Fibroblast of lung (primary cell): ENCODE data around the gene MRPS6. TPM values are rescaled to one million over a fixed set of nuclear protein-coding genes. Genes with fewer than 3 reads are reported as not detected.

Source experiments
- DNase-seq, 2 donors: peaks; one replicate each; pipeline versions ENCODE4 v3.0.0 to v3.0.0-alpha.2; 2010; ENCODE audit warnings: low read depth in 2 of 2
- H2AFZ ChIP-seq: 2 replicates; pipeline ENCODE4 v1.5.1; 2012; ENCODE audit warnings: low read length, control low read depth, inconsistent platforms
- H3K27ac ChIP-seq: 2 replicates; pipeline ENCODE4 v1.5.1; 2011; ENCODE audit warnings: low read length, control low read depth; ENCODE audit not compliant: insufficient read depth
- H3K27me3 ChIP-seq: 2 replicates; pipeline ENCODE4 v1.5.1; 2011; ENCODE audit warnings: mild to moderate bottlenecking, low read length; ENCODE audit not compliant: control insufficient read depth, insufficient read depth
- H3K36me3 ChIP-seq: 2 replicates; pipeline ENCODE4 v1.5.1; 2011; ENCODE audit warnings: low read length; ENCODE audit not compliant: control insufficient read depth, insufficient read depth
- H3K4me1 ChIP-seq: 2 replicates; pipeline ENCODE4 v1.5.1; 2011; ENCODE audit warnings: low read length; ENCODE audit not compliant: control insufficient read depth, insufficient read depth; ENCODE audit errors: extremely low read depth
- H3K4me2 ChIP-seq: 2 replicates; pipeline ENCODE4 v1.5.1; 2011; ENCODE audit warnings: low read length, control low read depth; ENCODE audit not compliant: insufficient read depth; ENCODE audit errors: extremely low read depth
- H3K4me3 ChIP-seq, 4 experiments: fragments of 200-600 bp in 1 of 4; sonication (generic) in 1 of 4; replicated peaks in 1 of 4; 2 replicates each; pipeline ENCODE4 v1.5.1; 2011 to 2016; ENCODE audit warnings: low read length in 4 of 4, low read depth in 3 of 4, mild to moderate bottlenecking in 3 of 4, control low read depth in 2 of 4, inconsistent platforms in 1 of 4, mixed read lengths in 1 of 4; ENCODE audit not compliant: insufficient read depth in 1 of 4; ENCODE audit errors: control extremely low read depth in 1 of 4
- H3K79me2 ChIP-seq: 2 replicates; pipeline ENCODE4 v1.5.1; 2012; ENCODE audit warnings: mild to moderate bottlenecking, low read length, inconsistent platforms; ENCODE audit not compliant: control insufficient read depth, insufficient read depth
- H3K9ac ChIP-seq: 2 replicates; pipeline ENCODE4 v1.5.1; 2011; ENCODE audit warnings: mild to moderate bottlenecking, low read length, control low read depth; ENCODE audit not compliant: insufficient read depth
- H3K9me3 ChIP-seq: 2 replicates; pipeline ENCODE4 v1.5.1; 2012; ENCODE audit warnings: low read depth, low read length; ENCODE audit not compliant: control insufficient read depth, insufficient read depth
- H4K20me1 ChIP-seq: 2 replicates; pipeline ENCODE4 v1.5.1; 2011; ENCODE audit warnings: low read length; ENCODE audit not compliant: control insufficient read depth, insufficient read depth; ENCODE audit errors: extremely low read depth
- CTCF ChIP-seq, 2 donors: IDR thresholded peaks in 1 of 2; conservative IDR thresholded peaks in 1 of 2; 1 replicate in 1 of 2; 2 replicates in 1 of 2; pipeline ENCODE4 v1.5.1; 2011 to 2012; ENCODE audit warnings: low read length in 2 of 2, control low read depth in 1 of 2, inconsistent platforms in 1 of 2, low read depth in 1 of 2, mild to moderate bottlenecking in 1 of 2
- EZH2 ChIP-seq: IDR thresholded peaks from 2 replicates; pipeline ENCODE4 v1.5.1; 2012; ENCODE audit warnings: low read length, control low read depth, mild to moderate bottlenecking; ENCODE audit errors: missing control alignments
- polyA plus RNA-seq, 2 donors: library from polyadenylated mRNA; depleted of rRNA in 1 of 2; stranded (reverse) in 1 of 2; unstranded in 1 of 2; fragments of >200 nt; gene quantifications; 2 replicates each; pipeline ENCODE4 v1.2.1, GENCODE V29; 2011 to 2012; ENCODE audit warnings: missing spikeins in 1 of 2
- total RNA-seq: library from RNA; depleted of rRNA; stranded (reverse); fragments of >200 nt; gene quantifications from 2 replicates; pipeline ENCODE4 v1.2.1, GENCODE V29; 2014

MRPS6 gene
- total and polyA plus RNA-seq, 2 donors (not counting 1 experiment from before 2014, with no cell fraction given), result 20.0 to 45.6 TPM

- Histone ChIP-seq H3K79me2 (peaks cover 37% of the 10 kb centered on the region), H3K4me2 (peak overlapping the region; percentile 59), H3K27ac (peak overlapping the region; percentile 20), H4K20me1 (no peaks in the 10 kb centered on the region), H3K4me3 (peak overlapping the region; percentile 9 to 42 (median 23)), H3K9ac (no peak overlapping the region), H3K9me3 (no peaks in the 10 kb centered on the region), H3K27me3 (no peaks in the 10 kb centered on the region), H3K36me3 (no peaks in the 10 kb centered on the region), H2AFZ (peak overlapping the region; percentile 35), H3K4me1 (peaks cover 21% of the 10 kb centered on the region)
- DNase-seq, result peak; percentile 89 to 92
- TF ChIP-seq EZH2 (no peak), CTCF (conservative IDR thresholded peaks at IDR 0.05 in 1 of 2, IDR thresholded peaks at IDR 0.05 in 1 of 2; ENCODE audit: low read depth in 1 of 2, low read length in 2 of 2) (peak; percentile 54 to 72)
Observed at GRCh38 chr21:34129039-34129891, 55.9 kb downstream of the MRPS6 start.

GRCh38 chr21:34129901-34130715 is 56.7 kb downstream of the MRPS6 start:
- Histone ChIP-seq H3K9me3 (no peaks in the 10 kb centered on the region), H3K27me3 (no peaks in the 10 kb centered on the region), H3K36me3 (no peaks in the 10 kb centered on the region), H3K4me2 (peak overlapping the region; percentile 63), H3K4me1 (peaks cover 21% of the 10 kb centered on the region), H3K9ac (no peak overlapping the region), H3K79me2 (peaks cover 40% of the 10 kb centered on the region), H3K4me3 (peak overlapping the region; percentile 9 to 42 (median 23)), H4K20me1 (no peaks in the 10 kb centered on the region), H3K27ac (peak overlapping the region; percentile 59), H2AFZ (peak overlapping the region; percentile 35)
- TF ChIP-seq EZH2 (no peak), CTCF (conservative IDR thresholded peaks at IDR 0.05 in 1 of 2, IDR thresholded peaks at IDR 0.05 in 1 of 2; ENCODE audit: low read depth in 1 of 2, low read length in 2 of 2) (no peak)
- peak; percentile 21 to 47 for DNase-seq

DNA sequence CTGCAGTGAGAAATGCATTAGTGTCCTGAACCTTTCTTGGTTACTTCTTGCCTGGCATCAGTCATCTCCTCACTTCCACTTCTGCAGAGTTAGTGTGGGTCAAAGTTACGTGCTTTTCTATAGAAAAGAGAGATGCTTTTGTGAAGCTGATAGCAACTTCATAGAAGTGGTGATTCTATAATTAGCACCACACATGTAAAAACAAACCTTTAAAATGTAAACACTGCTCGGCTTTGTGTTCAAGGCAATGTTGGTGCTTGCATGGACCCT is 57.3 kb downstream of the MRPS6 start:
- H3K27me3 ChIP-seq, result no peaks in the 10 kb centered on the region
- DNase-seq, result no peak
- H3K36me3 ChIP-seq, result peaks cover 3% of the 10 kb centered on the region
- TF ChIP-seq CTCF (conservative IDR thresholded peaks at IDR 0.05 in 1 of 2, IDR thresholded peaks at IDR 0.05 in 1 of 2; ENCODE audit: low read depth in 1 of 2, low read length in 2 of 2) (no peak), EZH2 (no peak)
- H3K27ac ChIP-seq, result no peak overlapping the region
- H3K4me3 ChIP-seq, result no peak overlapping the region
- no peak overlapping the region for H2AFZ ChIP-seq
- peaks cover 21% of the 10 kb centered on the region for H3K4me1 ChIP-seq
- H3K4me2 ChIP-seq, result peak overlapping the region; percentile 63
- no peaks in the 10 kb centered on the region for H4K20me1 ChIP-seq
- H3K9ac ChIP-seq, result no peak overlapping the region
- H3K79me2 ChIP-seq, result peaks cover 45% of the 10 kb centered on the region
- H3K9me3 ChIP-seq, result no peaks in the 10 kb centered on the region
